Duodenal mucosa (tissue), 2 donors: ENCODE data around the gene METRN.
"Not testable (repeated sequence)": the region's sequence is repeated elsewhere in the genome, so short reads cannot be mapped to it uniquely, and the experiment has no call there.

Experiments
- H3K27ac ChIP-seq: one replicate; pipeline ENCODE4 v1.7.0; 2013; ENCODE audit warnings: low read depth, low read length
- H3K27me3 ChIP-seq, 2 donors: one replicate each; pipeline ENCODE4 v1.7.0; 2013; ENCODE audit warnings: low read length in 2 of 2, control low read depth in 1 of 2; ENCODE audit not compliant: insufficient read depth in 2 of 2, control insufficient read depth in 1 of 2
- H3K36me3 ChIP-seq, 2 donors: one replicate each; pipeline ENCODE4 v1.7.0; 2013; ENCODE audit warnings: low read length in 2 of 2, control low read depth in 1 of 2; ENCODE audit not compliant: insufficient read depth in 2 of 2, control insufficient read depth in 1 of 2
- H3K4me1 ChIP-seq, 2 donors: one replicate each; pipeline ENCODE4 v1.7.0; 2013; ENCODE audit warnings: low read length in 2 of 2, control low read depth in 1 of 2; ENCODE audit not compliant: insufficient read depth in 2 of 2, control insufficient read depth in 1 of 2
- H3K4me3 ChIP-seq, 2 donors: one replicate each; pipeline ENCODE4 v1.7.0; 2013; ENCODE audit warnings: low read length in 2 of 2, low read depth in 1 of 2
- H3K9ac ChIP-seq, 2 donors: one replicate each; pipeline ENCODE4 v1.7.0; 2013; ENCODE audit warnings: low read length in 2 of 2, low read depth in 1 of 2
- H3K9me3 ChIP-seq, 2 donors: one replicate each; pipeline ENCODE4 v1.7.0; 2013; ENCODE audit warnings: low read length in 2 of 2, control low read depth in 1 of 2; ENCODE audit not compliant: control insufficient read depth in 1 of 2

Gene METRN

DNA sequence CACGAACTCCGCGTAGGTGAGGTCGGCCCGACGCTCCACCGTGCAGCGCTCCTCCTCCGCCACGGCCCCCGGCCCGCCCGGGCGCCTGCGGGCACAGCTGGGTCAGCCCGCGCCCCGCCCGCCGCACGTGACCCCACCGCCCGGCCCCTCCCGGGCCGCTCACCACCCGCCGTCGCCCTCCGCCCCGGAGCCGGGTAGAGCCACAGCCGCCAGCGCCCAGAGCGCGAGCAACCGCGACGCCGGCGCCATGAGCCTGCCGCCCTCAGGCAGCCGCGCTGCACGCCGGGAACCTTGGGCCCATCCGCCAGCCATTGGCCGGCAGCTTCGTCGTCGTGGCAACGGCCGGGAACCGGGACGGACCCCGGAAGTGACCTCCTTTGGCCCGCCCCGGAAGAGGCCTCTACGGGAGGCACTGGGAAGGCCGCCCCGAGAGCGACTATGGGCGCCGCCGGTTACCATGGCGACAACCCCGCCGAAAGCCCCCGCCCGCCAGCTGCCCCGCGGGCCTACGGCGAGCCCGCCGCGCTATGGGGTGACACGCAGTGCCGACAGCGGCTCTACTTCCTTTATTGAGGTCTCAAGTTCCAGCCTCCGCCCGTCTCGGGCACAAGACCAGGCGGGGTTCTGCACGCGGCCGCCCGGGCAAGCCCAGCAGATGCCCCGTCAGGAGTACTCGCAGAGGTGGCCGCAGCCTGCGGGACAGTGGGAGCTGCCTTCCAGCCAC, 30.7 kb upstream of the METRN start, which contains the start of gene JMJD8:
TSS of gene JMJD8 (minus strand) at position 264 of the 724 bp plus-strand sequence. CDS start at position 249, 15 bp downstream.
- Histone ChIP-seq H3K9ac (peak within 1 kb of the TSS; percentile 43 to 54), H3K27ac (peak within 1 kb of the TSS; percentile 70), H3K27me3 (no peaks in the 10 kb centered on the region), H3K36me3 (peaks cover 21 to 42% of the 10 kb centered on the region in 2 donors), H3K9me3 (no peaks in the 10 kb centered on the region), H3K4me1 (peaks cover 21 to 47% of the 10 kb centered on the region in 2 donors), H3K4me3 (peak within 1 kb of the TSS; percentile 71 to 77)

DNA sequence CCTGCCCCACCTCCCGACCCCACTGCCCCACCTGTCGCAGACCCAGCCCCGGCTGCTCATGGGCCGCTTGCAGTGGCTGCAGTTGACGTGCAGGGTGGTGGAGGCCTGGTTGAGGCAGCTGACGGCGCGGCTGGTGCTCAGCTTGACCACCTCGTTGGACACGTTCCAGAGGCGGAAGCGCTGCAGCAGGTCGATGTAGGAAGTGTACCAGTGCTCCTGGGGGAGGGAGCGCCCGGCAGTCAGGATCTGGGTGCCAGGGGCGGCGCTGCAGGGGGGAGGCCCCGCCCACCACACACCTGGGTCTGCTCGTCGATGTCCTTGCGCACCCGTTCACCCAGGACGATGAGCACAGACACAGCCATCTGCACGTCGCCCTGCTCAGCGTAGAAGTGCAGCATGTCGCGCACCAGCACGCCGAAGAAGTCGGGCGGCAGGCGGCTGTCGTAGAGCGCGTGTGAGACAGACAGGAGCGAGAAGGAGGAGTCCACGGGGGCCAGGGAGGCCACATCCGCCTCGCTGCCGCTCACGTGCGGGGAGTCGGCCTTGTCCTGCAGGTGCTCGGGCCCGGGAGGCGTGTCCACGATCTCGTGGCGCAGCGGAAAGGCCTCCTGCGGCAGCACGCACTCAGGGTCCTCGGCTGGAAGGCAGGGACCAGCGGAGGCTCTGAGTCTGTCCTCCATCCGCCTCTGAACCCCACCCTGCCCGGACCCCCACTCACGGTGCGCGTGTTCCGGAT, 29.8 kb upstream of the METRN start:
- Histone ChIP-seq H3K27me3 (no peaks in the 10 kb centered on the region), H3K36me3 (peaks cover 21 to 42% of the 10 kb centered on the region in 2 donors), H3K4me3 (peak overlapping the region in 1 of 2 donors; percentile 16), H3K9me3 (no peaks in the 10 kb centered on the region), H3K4me1 (peaks cover 26 to 54% of the 10 kb centered on the region in 2 donors), H3K9ac (no peak overlapping the region), H3K27ac (no peak overlapping the region)

DNA sequence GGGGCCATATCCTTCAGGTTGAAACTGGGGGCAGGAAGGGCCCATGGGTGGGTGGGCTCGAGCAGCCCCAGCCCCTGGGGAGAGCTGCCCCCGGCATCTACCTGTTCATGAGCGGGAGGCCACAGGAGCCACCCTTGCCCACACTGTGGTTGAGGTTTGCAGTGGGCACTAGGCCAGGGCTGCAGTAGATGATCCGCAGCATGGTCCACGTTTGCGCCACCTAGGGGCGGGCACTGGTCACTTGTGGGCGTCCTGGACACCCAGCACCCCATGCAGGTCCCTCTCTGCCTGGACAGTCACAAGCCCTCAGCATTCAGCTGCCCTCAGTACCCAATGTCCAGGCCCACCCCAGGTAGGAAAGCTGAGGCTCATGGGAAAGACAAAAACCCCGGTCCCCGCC, 29.0 kb upstream of the METRN start:
- H3K27me3 ChIP-seq, result no peaks in the 10 kb centered on the region
- no peaks in the 10 kb centered on the region for H3K9me3 ChIP-seq
- no peak overlapping the region for H3K27ac ChIP-seq
- no peak overlapping the region for H3K4me3 ChIP-seq
- peaks cover 21 to 42% of the 10 kb centered on the region in 2 donors for H3K36me3 ChIP-seq
- H3K9ac ChIP-seq, result no peak overlapping the region
- peaks cover 24 to 51% of the 10 kb centered on the region in 2 donors for H3K4me1 ChIP-seq

DNA sequence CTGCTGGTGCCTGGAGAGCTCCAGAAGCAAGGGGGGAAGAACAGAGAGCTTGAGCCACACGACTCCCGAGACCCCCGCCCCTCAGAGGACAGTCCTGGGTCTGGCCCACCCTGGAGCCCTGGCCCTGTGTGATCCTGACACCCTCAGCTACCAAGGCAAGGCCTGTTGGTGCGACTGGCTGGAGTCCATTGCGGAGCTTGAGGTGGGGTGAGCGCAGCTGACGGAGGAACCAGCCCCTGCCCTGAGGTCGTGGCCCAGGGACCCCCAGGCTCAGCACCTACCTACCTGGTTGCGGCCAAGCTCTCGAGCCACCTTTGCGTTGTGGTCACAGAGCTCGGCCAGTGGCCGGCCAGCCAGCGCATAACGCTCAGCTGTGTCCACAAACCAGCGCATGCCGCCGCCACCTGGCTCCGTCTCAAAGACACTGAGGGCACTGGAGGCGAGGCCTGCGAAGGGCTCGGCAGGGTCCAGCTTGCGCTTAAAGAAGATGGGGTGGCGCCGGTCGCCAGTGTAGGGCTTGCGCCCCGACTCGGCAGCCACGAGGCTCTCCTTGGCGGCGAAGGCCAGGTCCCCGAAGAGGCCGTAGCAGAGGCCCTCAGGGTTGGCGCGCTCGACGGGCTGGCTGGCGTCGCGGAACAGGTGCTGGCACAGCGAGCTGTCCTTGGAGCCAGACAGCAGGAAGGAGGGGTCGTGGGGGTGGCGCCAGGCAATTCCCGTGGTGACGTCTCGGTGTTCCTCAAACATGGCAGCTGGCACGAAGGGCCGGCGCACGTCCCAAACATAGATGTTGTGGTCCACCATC, 28.3 kb upstream of the METRN start:
- H3K9ac ChIP-seq, result no peak overlapping the region
- peaks cover 17 to 44% of the 10 kb centered on the region in 2 donors for H3K4me1 ChIP-seq
- no peak overlapping the region for H3K27ac ChIP-seq
- no peaks in the 10 kb centered on the region for H3K27me3 ChIP-seq
- H3K9me3 ChIP-seq, result no peaks in the 10 kb centered on the region
- H3K4me3 ChIP-seq, result no peak overlapping the region
- peaks cover 18 to 38% of the 10 kb centered on the region in 2 donors for H3K36me3 ChIP-seq

DNA sequence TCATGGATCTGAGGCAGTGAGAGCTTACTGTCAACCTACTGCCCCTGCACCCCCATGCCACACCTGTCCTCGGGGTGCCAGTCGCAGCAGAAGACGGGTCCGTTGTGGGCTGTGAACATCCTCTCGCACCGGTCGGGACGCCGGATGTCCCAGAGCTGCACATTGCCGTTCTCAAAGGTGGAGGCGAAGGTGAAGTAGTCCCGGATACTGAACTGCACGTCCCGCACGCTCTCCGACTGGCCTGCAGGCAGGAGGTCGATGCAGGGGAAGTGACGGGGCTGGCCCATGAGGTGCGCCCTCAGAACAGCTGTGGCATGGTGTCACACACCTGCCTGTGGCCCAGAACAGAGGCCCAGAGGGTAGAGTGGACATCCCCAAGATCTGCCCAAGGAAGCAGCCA, 27.4 kb upstream of the METRN start:
- no peak overlapping the region for H3K27ac ChIP-seq
- H3K36me3 ChIP-seq, result peaks cover 10 to 30% of the 10 kb centered on the region in 2 donors
- peaks cover 0 to 7% of the 10 kb centered on the region in 2 donors for H3K27me3 ChIP-seq
- peaks cover 12 to 36% of the 10 kb centered on the region in 2 donors for H3K4me1 ChIP-seq
- H3K4me3 ChIP-seq, result no peak overlapping the region
- H3K9me3 ChIP-seq, result no peaks in the 10 kb centered on the region
- H3K9ac ChIP-seq, result no peak overlapping the region

DNA sequence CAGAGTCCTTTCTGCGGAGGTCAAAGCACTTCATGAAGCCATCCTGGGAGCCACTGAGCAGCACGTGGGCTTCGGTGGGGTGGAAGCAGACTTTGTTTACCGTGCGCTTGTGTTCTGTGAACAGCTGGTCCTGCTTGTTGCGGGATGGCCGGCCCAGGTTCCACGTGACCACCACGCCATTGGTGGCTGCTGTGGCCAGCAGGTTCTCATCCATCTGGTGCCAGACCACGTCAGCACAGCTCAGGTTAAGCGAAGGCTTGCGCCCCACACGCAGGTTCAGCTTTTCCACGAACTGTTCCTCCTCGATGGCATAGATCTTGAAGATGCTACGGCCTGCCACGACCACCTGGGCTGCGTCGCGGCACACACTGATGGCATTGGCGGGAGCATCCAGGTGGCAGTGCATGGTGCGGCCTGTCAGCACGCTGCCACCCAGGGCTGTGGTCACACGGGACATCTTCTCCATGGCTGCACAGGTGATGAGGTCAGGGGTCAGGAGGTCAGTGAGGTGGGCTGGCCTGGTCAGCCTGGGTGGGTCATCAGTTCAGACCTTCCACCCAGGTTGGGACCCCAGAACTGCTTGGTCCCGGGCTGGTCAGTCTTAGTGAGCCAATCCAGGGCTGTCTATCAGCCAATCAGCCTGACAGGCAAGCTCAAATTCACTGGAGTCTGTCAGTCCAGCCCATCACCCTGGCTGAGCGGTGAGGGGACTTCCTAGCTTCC, 25.6 kb upstream of the METRN start:
- H3K4me1 ChIP-seq, result peaks cover 8 to 23% of the 10 kb centered on the region in 2 donors
- H3K27ac ChIP-seq, result no peak overlapping the region
- H3K9me3 ChIP-seq, result no peaks in the 10 kb centered on the region

DNA sequence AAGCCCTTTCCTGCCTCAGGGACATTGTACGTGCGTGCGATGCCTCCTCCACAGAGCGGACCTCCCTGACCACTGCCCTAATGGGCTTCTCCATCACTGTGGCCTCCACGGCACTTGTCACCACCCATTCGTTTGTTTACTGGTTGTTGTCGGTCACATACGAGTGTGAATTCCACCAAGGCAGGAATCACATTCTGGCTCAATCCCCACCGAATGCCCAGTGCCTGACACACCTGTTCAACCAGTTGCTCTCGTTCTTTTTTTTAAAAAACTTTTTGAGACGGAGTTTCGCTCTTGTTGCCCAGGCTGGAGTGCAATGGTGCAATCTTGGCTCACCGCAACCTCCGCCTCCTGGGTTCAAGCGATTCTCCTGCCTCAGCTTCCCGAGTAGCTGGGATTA, 23.7 kb upstream of the METRN start:
- peaks cover 3 to 17% of the 10 kb centered on the region in 2 donors for H3K36me3 ChIP-seq
- H3K27ac ChIP-seq, H3K4me3 ChIP-seq: not testable (repeated sequence)

More for the DNA sequence above, 25.6 kb upstream of the METRN start:
- Histone ChIP-seq H3K27me3 (peaks cover 10 to 13% of the 10 kb centered on the region in 2 donors), H3K36me3 (peaks cover 3 to 22% of the 10 kb centered on the region in 2 donors), H3K9ac (peak overlapping the region; percentile 83 to 94), H3K4me3 (peak overlapping the region; percentile 77 to 91)

DNA sequence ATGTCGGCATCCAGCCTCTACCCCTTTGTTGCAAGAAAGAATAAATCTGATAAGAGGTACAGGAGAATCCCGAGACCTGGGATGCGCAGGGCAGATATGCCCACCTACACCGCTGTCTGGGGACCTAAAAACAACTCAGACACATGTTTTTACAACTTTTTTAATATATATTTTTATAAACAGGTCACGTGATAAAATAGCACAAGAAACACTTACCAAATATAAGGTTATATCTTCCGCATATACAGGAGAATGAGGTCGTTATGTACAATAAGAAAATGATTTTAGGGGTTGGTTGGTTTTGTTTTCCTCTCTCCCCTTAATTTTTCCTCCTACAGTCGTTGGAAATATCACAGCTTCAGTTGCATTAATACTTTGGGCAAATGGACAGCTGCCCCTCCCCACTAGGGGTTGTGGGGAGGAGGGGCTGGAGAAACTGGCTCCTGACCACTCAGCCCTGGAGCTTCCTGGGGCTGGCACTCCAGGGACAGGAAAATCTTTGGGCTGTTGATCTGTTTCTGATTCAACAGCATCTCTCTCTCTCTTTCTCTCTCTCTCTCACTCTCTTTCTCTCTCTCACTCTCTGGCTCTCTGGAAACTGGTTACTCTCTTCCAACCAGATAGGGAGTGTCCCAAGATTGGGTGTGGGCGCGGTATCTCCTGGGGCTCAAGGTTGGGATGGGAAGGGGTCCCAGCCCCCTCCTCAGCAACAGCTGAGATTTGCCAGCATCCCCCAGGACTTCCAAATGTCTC, 22.4 kb upstream of the METRN start:
- Histone ChIP-seq H3K9ac (no peak overlapping the region), H3K27ac (no peak overlapping the region), H3K4me1 (peaks cover 22 to 32% of the 10 kb centered on the region in 2 donors), H3K27me3 (peaks cover 19 to 21% of the 10 kb centered on the region in 2 donors), H3K36me3 (peaks cover 0 to 5% of the 10 kb centered on the region in 2 donors), H3K9me3 (no peaks in the 10 kb centered on the region), H3K4me3 (no peak overlapping the region)

More for the DNA sequence above, 23.7 kb upstream of the METRN start:
- H3K9me3 ChIP-seq, H3K9ac ChIP-seq: not testable (repeated sequence)
- Histone ChIP-seq H3K4me1 (peaks cover 21 to 30% of the 10 kb centered on the region in 2 donors), H3K27me3 (peaks cover 19 to 21% of the 10 kb centered on the region in 2 donors)

DNA sequence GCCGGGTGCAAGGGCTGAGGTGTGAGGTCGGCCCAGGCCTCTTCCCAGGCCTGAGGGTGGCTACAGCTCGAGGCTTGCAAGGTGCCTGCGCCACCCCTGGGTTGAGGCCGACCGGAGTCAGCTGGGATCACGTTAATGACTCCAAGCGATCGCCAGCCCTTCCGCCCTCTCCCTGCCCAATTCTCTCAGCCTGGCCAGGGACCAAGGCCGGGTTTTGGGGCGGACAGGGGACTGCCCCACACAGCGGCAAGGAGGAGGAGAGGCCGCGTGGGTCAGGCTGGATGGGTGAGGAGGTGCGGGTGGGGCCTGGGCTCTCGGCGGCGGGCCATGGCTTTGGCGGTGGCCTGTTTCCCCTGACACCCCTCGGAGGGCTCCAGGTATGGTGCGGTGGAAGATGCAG, 21.6 kb upstream of the METRN start:
- Histone ChIP-seq H3K9me3 (no peaks in the 10 kb centered on the region), H3K27me3 (peaks cover 19 to 21% of the 10 kb centered on the region in 2 donors), H3K4me3 (no peak overlapping the region), H3K4me1 (peaks cover 22 to 32% of the 10 kb centered on the region in 2 donors), H3K27ac (no peak overlapping the region), H3K9ac (no peak overlapping the region), H3K36me3 (no peaks in the 10 kb centered on the region)
